ENCODE measurements around the gene OR6B2.

GRCh38 chr2:239984421-239985194 lies 45.6 kb downstream of the OR6B2 start:
- TF ChIP-seq YY1 (IDR thresholded peaks at IDR 0.05; ENCODE audit: low read depth) (no peak), NFIC (IDR thresholded peaks at IDR 0.05) (no peak), EP300 (IDR thresholded peaks at IDR 0.05; ENCODE audit: borderline replicate concordance) (no peak), FOXM1 (IDR thresholded peaks at IDR 0.05; ENCODE audit: borderline replicate concordance, low read depth) (no peak), MAX (IDR thresholded peaks at IDR 0.05) (no peak)
